IMR-90 (cell line): ENCODE data around the gene UPK1B. TPM values are rescaled to one million over a fixed set of nuclear protein-coding genes. Genes with fewer than 3 reads are reported as not detected.

ENCODE experiments used
- ATAC-seq: fragments of 200-7000 bp; cut with Tn5 transposase; 2 replicates; pipeline ENCODE4 v1.9.1; 2020; ENCODE audit warnings: low read depth, mild to moderate bottlenecking, moderate library complexity
- BruUV-seq: library from RNA; stranded (reverse); fragments of 400-500 nt; replicated peaks from 2 replicates; lab custom pipeline; 2021; lab: Mats Ljungman, UMichigan
- CTCF ChIA-PET: fragments of 300-600 bp; formaldehyde crosslinking; extraction: SDS; loops from one replicate; lab custom pipeline; 2021; ENCODE audit warnings: antibody characterized with exemption; lab: Yijun Ruan, JAX
- POLR2A ChIA-PET: fragments of 300-600 bp; sonication (Branson Sonifier 250); formaldehyde crosslinking; loops from one replicate; lab custom pipeline; 2022; ENCODE audit warnings: antibody characterized with exemption; ENCODE audit not compliant: unreplicated experiment; lab: Charles Lee
- DNase-seq: peaks from one replicate; pipeline ENCODE4 v3.0.0; 2013
- H2AFZ ChIP-seq: replicated peaks from 2 replicates; pipeline ENCODE3; 2013; ENCODE audit warnings: low read length, mild to moderate bottlenecking; ENCODE audit not compliant: poor library complexity
- H2AK5ac ChIP-seq: 2 replicates; pipeline ENCODE4 v1.6.1; 2013; ENCODE audit warnings: low read depth, low read length, inconsistent platforms
- H2AK9ac ChIP-seq: replicated peaks from 2 replicates; pipeline ENCODE3; 2013; ENCODE audit warnings: mild to moderate bottlenecking, low read depth, low read length, moderate library complexity; ENCODE audit not compliant: poor library complexity
- H2BK120ac ChIP-seq: 2 replicates; pipeline ENCODE4 v1.6.1; 2013; ENCODE audit warnings: low read depth, low read length, inconsistent platforms
- H2BK15ac ChIP-seq: 3 replicates; pipeline ENCODE4 v1.6.1; 2013; ENCODE audit warnings: low read depth, low read length, inconsistent platforms
- H2BK20ac ChIP-seq: 2 replicates; pipeline ENCODE4 v1.6.1; 2013; ENCODE audit warnings: low read depth, mild to moderate bottlenecking, inconsistent platforms, low read length, moderate library complexity
- H2BK5ac ChIP-seq: 2 replicates; pipeline ENCODE4 v1.6.1; 2013; ENCODE audit warnings: mild to moderate bottlenecking, low read depth, low read length, inconsistent platforms; ENCODE audit not compliant: poor library complexity, severe bottlenecking
- H3K14ac ChIP-seq: replicated peaks from 2 replicates; pipeline ENCODE4 v1.6.1; 2013; ENCODE audit warnings: low read depth, low read length, inconsistent platforms
- H3K18ac ChIP-seq: 2 replicates; pipeline ENCODE4 v1.6.1; 2013; ENCODE audit warnings: low read depth, low read length, control low read depth
- H3K23ac ChIP-seq: 2 replicates; pipeline ENCODE4 v1.6.1; 2013; ENCODE audit warnings: low read depth, low read length, inconsistent platforms
- H3K27ac ChIP-seq: 2 replicates; pipeline ENCODE4 v1.5.1; 2013; ENCODE audit warnings: mild to moderate bottlenecking, control low read depth, low read length; ENCODE audit not compliant: insufficient read depth
- H3K27me3 ChIP-seq: 2 replicates; pipeline ENCODE4 v1.6.1; 2013; ENCODE audit warnings: low read length; ENCODE audit not compliant: control insufficient read depth, insufficient read depth
- H3K36me3 ChIP-seq: 2 replicates; pipeline ENCODE4 v1.6.1; 2013; ENCODE audit warnings: low read length, mixed read lengths; ENCODE audit not compliant: control insufficient read depth, insufficient read depth
- H3K4ac ChIP-seq: 2 replicates; pipeline ENCODE4 v1.6.1; 2013; ENCODE audit warnings: low read depth, low read length, inconsistent platforms
- H3K4me1 ChIP-seq: 2 replicates; pipeline ENCODE4 v1.6.1; 2013; ENCODE audit warnings: low read length, mixed read lengths; ENCODE audit not compliant: control insufficient read depth, insufficient read depth
- H3K4me2 ChIP-seq: 2 replicates; pipeline ENCODE4 v1.6.1; 2013; ENCODE audit warnings: low read depth, mild to moderate bottlenecking, control low read depth, low read length, moderate library complexity
- H3K4me3 ChIP-seq: 2 replicates; pipeline ENCODE4 v1.5.1; 2013; ENCODE audit warnings: low read depth, mild to moderate bottlenecking, control low read depth, low read length, moderate library complexity; ENCODE audit not compliant: insufficient read depth
- H3K56ac ChIP-seq: 2 replicates; pipeline ENCODE4 v1.6.1; 2013; ENCODE audit warnings: low read length, inconsistent platforms; ENCODE audit not compliant: insufficient read depth; ENCODE audit errors: extremely low read depth
- H3K79me1 ChIP-seq, 2 experiments: 2 replicates each; pipeline ENCODE4 v1.6.1; 2013; ENCODE audit warnings: low read length in 2 of 2, inconsistent platforms in 1 of 2, low read depth in 1 of 2
- H3K9ac ChIP-seq: 2 replicates; pipeline ENCODE4 v1.6.1; 2013; ENCODE audit warnings: low read depth, low read length, control low read depth
- H3K9me1 ChIP-seq: 2 replicates; pipeline ENCODE4 v1.6.1; 2013; ENCODE audit warnings: low read length, inconsistent platforms; ENCODE audit not compliant: insufficient read depth
- H3K9me3 ChIP-seq: 2 replicates; pipeline ENCODE4 v1.6.1; 2013; ENCODE audit warnings: low read length; ENCODE audit not compliant: control insufficient read depth, insufficient read depth
- H4K20me1 ChIP-seq: 2 replicates; pipeline ENCODE4 v1.6.1; 2013; ENCODE audit warnings: low read length, inconsistent platforms; ENCODE audit not compliant: insufficient read depth
- H4K5ac ChIP-seq: 2 replicates; pipeline ENCODE4 v1.6.1; 2013; ENCODE audit warnings: mild to moderate bottlenecking, low read depth, low read length, control low read depth
- H4K8ac ChIP-seq, 2 experiments: 2 replicates each; pipeline ENCODE4 v1.6.1; 2013; ENCODE audit warnings: low read depth in 2 of 2, low read length in 2 of 2, control low read depth in 1 of 2, inconsistent platforms in 1 of 2
- H4K91ac ChIP-seq: 2 replicates; pipeline ENCODE4 v1.6.1; 2013; ENCODE audit warnings: low read depth, low read length, inconsistent platforms; ENCODE audit not compliant: insufficient read depth
- BHLHE40 ChIP-seq: fragments of 150-350 bp; IDR thresholded peaks from 2 replicates; pipeline ENCODE4 v1.6.1; 2016; ENCODE audit warnings: mild to moderate bottlenecking, low read depth, low read length
- CEBPB ChIP-seq: IDR thresholded peaks from 2 replicates; pipeline ENCODE4 v1.6.1; 2012; ENCODE audit warnings: low read depth, low read length, improper control_type of control experiment
- FOS ChIP-seq: fragments of 150-350 bp; IDR thresholded peaks from 2 replicates; pipeline ENCODE4 v1.6.1; 2016; ENCODE audit warnings: low read depth, low read length
- MAZ ChIP-seq: IDR thresholded peaks from 2 replicates; pipeline ENCODE4 v1.6.1; 2012; ENCODE audit warnings: low read depth, mild to moderate bottlenecking, low read length, improper control_type of control experiment, moderate library complexity, borderline replicate concordance
- MXI1 ChIP-seq: IDR thresholded peaks from 2 replicates; pipeline ENCODE4 v1.6.1; 2012; ENCODE audit warnings: low read depth, mild to moderate bottlenecking, low read length, moderate library complexity, borderline replicate concordance
- POLR2A ChIP-seq: IDR thresholded peaks from 2 replicates; pipeline ENCODE4 v1.6.1; 2012; ENCODE audit warnings: mild to moderate bottlenecking, low read depth, low read length
- SMC3 ChIP-seq: fragments of 150-350 bp; IDR thresholded peaks from 2 replicates; pipeline ENCODE4 v1.6.1; 2016; ENCODE audit warnings: low read depth, mild to moderate bottlenecking, antibody characterized with exemption, low read length, moderate library complexity
- WGBS, 2 experiments: methylation state at CpG; one replicate each; pipeline versions ENCODE4 v1.1.5 to v1.1.7; 2013; ENCODE audit warnings: missing lambda C conversion rate in 2 of 2; ENCODE audit not compliant: insufficient read length in 1 of 2; ENCODE audit errors: extremely low coverage in 2 of 2; 5-methylcytosine and 5-hydroxymethylcytosine counted together
- dilution Hi-C: fragments of 300-500 bp; cut with HindIII; formaldehyde crosslinking; loops from one replicate; pipeline ENCODE4 v1.14.3; 2018; ENCODE audit warnings: low sequenced_read_pairs; ENCODE audit not compliant: unreplicated experiment
- in situ Hi-C: fragments of 300-500 bp; cut with MboI; formaldehyde crosslinking; loops from 3 replicates; pipeline ENCODE4 v1.14.3; 2019; ENCODE audit warnings: low sequenced_read_pairs, inconsistent platforms, mixed read lengths
- intact Hi-C: fragments of 100-400 bp; cut with micrococcal nuclease; formaldehyde crosslinking; loops from 2 replicates; pipeline ENCODE4 v1.10.0; 2022
- polyA plus RNA-seq, 3 experiments: library from polyadenylated mRNA; depleted of rRNA; stranded (reverse); fragments of >200 nt; gene quantifications; 2 replicates each; pipeline ENCODE4 v1.2.3, GENCODE V29; 2012; ENCODE audit warnings: low replicate concordance in 1 of 3
- total RNA-seq: library from RNA; depleted of rRNA; stranded (reverse); fragments of >200 nt; gene quantifications from 2 replicates; pipeline ENCODE4 v1.2.3, GENCODE V29; 2012
- TF ChIP-seq, protein P1 (sequence below): conservative IDR thresholded peaks from 2 replicates; pipeline ENCODE4 v1.5.1; 2012; ENCODE audit warnings: mild to moderate bottlenecking, low read depth, low read length, improper control_type of control experiment

Gene UPK1B
- total and polyA plus RNA-seq, 2 of the 4 experiments (the other 2 are of a cell fraction), result 0.36 to 0.55 TPM

DNA sequence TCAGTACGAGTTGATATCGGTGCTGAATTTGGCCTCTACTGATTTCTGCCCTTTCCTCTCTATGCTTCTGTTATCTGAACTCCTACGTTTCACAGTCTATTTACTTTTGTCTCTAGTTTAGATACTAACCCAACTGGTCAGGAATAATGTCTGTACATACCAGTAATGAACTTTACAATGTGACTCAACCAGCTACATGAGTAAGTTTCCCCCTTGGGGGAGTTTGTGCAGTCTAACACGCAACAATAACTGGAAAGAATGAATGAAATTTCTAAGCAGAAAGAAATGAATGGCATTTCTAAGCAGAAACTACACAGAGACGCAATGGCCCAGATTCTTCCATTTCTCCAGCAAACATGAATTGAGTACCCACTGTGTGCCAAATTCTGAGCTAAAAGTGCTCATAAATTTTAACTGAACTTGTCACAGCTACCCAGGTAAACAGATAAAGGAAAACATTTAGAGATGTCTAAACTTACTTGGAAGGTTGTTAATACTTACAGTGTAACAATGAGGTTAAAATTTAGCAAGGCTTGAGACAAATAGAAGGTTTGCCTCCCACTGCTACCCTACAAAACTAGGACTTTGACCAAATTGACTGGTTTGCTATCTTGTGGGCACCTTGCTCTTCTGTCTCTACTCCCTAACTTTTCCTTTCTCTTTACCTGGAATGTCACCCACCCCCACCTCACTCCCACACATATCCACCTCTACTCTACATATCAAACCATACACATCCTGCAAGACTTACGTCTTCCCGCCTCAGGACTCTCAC, 11.6 kb downstream of the UPK1B start:
- H3K9me1 ChIP-seq, result peaks cover 15% of the 10 kb centered on the region
- DNase-seq (peak; percentile 95), ATAC-seq (peak; percentile 91)
- peaks cover 25% of the 10 kb centered on the region for H3K4me1 ChIP-seq
- peak overlapping the region; percentile 76; the same call in 1 of the 2 replicates for H3K23ac ChIP-seq
- no peaks in the 10 kb centered on the region for H3K27me3 ChIP-seq
- H3K36me3 ChIP-seq, result no peaks in the 10 kb centered on the region
- POLR2A ChIA-PET, result interaction anchor here (0.6 kb wide), 1 partner anchor 10 kb away, joined by 3 read pairs; no protein-coding TSS in a partner anchor
- peak overlapping the region; percentile 95 for H3K4ac ChIP-seq
- peak overlapping the region; percentile 80 for H3K14ac ChIP-seq
- no peaks in the 10 kb centered on the region for H4K20me1 ChIP-seq
- H2AK5ac ChIP-seq, result peak overlapping the region; percentile 90
- intact Hi-C loops, result loop anchor here (5.0 kb wide), 1 partner anchor 38 kb away; the partner anchor contains the start of gene TEX55
- H4K5ac ChIP-seq, result peak overlapping the region; percentile 98
- no peaks in the 10 kb centered on the region for H3K9me3 ChIP-seq
- H3K27ac ChIP-seq, result peak overlapping the region; percentile 87
- CTCF ChIA-PET, result no interaction called here
- WGBS, 2 experiments, result 100% methylated on average over 1 of the region's 7 CpGs; no CpG with 5 or more reads in 1 of the 2 experiments
- BruUV-seq, result no TSS peak
- no peak overlapping the region; the same call in 1 of the 2 replicates for H3K4me2 ChIP-seq
- H4K91ac ChIP-seq, result peak overlapping the region; percentile 96
- in situ Hi-C loops, result no loop called here
- dilution Hi-C loops, result no loop called here
- peak overlapping the region; percentile 98 for H2BK120ac ChIP-seq
- H3K56ac ChIP-seq, result peak overlapping the region; percentile 78
- no peaks in the 10 kb centered on the region for H3K79me1 ChIP-seq
- peak overlapping the region; percentile 98 for H3K18ac ChIP-seq
- H4K8ac ChIP-seq, result peak overlapping the region; percentile 81 to 88
- no peak overlapping the region; the same call in 1 of the 2 replicates for H3K9ac ChIP-seq
- no peak overlapping the region for H3K4me3 ChIP-seq
- H2BK5ac ChIP-seq, result peak overlapping the region; percentile 99
- no peak overlapping the region for H2AFZ ChIP-seq
- H2AK9ac ChIP-seq, result peak overlapping the region; percentile 15
- H2BK20ac ChIP-seq, result peak overlapping the region; percentile 99
- TF ChIP-seq BHLHE40 (no peak), CEBPB (peak; percentile 74), POLR2A (no peak), MAZ (peak; percentile 50; the same call in 1 of the 2 replicates), MXI1 (no peak), FOS (peak; percentile 88), SMC3 (no peak)
- TF ChIP-seq, protein P1, sequence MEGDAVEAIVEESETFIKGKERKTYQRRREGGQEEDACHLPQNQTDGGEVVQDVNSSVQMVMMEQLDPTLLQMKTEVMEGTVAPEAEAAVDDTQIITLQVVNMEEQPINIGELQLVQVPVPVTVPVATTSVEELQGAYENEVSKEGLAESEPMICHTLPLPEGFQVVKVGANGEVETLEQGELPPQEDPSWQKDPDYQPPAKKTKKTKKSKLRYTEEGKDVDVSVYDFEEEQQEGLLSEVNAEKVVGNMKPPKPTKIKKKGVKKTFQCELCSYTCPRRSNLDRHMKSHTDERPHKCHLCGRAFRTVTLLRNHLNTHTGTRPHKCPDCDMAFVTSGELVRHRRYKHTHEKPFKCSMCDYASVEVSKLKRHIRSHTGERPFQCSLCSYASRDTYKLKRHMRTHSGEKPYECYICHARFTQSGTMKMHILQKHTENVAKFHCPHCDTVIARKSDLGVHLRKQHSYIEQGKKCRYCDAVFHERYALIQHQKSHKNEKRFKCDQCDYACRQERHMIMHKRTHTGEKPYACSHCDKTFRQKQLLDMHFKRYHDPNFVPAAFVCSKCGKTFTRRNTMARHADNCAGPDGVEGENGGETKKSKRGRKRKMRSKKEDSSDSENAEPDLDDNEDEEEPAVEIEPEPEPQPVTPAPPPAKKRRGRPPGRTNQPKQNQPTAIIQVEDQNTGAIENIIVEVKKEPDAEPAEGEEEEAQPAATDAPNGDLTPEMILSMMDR, result no peak
- peak overlapping the region; percentile 82 for H2BK15ac ChIP-seq
